ENCODE measurements around the gene WIPF3.

WIPF3 gene

DNA sequence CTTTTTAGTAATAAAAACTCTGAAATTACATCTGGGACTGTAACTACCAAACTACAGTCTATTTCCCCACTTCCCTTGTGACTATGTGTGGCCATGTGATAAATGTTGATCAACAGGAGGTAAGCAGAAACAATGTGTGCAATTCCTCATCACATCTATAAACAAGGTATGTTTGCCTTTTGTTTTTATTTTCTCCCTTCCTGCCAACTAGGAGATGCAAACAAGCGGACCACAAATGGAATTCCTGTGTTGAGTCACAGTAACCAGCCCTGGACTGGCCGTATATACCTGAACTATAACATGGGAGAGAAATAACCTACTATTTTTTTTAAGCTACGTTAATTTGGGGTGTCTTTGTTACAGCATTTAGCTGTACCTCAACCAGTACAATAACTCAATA lies 130.8 kb downstream of the WIPF3 start:
- no peaks in the 10 kb centered on the region for H3K27me3 ChIP-seq (ENCODE audit: insufficient read depth, poor library complexity, severe bottlenecking)
- DNase-seq (ENCODE audit: low read depth in 1 of 2, low spot score in 1 of 2): no peak
- H3K4me3 ChIP-seq (replicated peaks; ENCODE audit: insufficient read depth, low read length): no peak overlapping the region
- no peak for TF ChIP-seq SPI1 (IDR thresholded peaks at IDR 0.05; ENCODE audit: borderline replicate concordance, low read depth)
- no peak overlapping the region for H3K27ac ChIP-seq (replicated peaks)

DNA sequence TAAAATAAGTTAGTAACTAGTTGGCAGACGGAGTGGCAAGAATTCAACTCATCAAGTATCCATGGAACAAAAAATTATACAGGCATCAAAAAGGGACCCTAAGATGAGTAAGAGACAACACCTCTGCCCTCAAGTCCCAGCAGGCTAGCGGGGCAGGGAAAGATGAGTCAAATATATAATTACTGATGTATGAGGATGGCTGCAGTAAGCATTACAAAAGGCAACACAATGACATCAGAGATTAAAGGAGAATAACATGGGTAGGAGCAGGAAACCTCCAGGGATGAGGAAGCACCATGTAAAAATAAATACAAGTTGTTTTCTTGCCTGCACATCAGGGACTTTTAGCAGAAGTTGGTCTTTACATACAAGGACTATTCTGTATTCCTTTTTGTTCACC lies 133.9 kb downstream of the WIPF3 start:
- TF ChIP-seq SPI1 (IDR thresholded peaks at IDR 0.05; ENCODE audit: borderline replicate concordance, low read depth) (no peak), GABPA (IDR thresholded peaks at IDR 0.05; ENCODE audit: low read depth) (no peak), POLR2AphosphoS5 (IDR thresholded peaks at IDR 0.05; ENCODE audit: low read depth) (no peak), CTCF (IDR thresholded peaks at IDR 0.05; ENCODE audit: insufficient read depth, low read length) (no peak)
- TF ChIP-seq, protein P1, sequence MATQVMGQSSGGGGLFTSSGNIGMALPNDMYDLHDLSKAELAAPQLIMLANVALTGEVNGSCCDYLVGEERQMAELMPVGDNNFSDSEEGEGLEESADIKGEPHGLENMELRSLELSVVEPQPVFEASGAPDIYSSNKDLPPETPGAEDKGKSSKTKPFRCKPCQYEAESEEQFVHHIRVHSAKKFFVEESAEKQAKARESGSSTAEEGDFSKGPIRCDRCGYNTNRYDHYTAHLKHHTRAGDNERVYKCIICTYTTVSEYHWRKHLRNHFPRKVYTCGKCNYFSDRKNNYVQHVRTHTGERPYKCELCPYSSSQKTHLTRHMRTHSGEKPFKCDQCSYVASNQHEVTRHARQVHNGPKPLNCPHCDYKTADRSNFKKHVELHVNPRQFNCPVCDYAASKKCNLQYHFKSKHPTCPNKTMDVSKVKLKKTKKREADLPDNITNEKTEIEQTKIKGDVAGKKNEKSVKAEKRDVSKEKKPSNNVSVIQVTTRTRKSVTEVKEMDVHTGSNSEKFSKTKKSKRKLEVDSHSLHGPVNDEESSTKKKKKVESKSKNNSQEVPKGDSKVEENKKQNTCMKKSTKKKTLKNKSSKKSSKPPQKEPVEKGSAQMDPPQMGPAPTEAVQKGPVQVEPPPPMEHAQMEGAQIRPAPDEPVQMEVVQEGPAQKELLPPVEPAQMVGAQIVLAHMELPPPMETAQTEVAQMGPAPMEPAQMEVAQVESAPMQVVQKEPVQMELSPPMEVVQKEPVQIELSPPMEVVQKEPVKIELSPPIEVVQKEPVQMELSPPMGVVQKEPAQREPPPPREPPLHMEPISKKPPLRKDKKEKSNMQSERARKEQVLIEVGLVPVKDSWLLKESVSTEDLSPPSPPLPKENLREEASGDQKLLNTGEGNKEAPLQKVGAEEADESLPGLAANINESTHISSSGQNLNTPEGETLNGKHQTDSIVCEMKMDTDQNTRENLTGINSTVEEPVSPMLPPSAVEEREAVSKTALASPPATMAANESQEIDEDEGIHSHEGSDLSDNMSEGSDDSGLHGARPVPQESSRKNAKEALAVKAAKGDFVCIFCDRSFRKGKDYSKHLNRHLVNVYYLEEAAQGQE (IDR thresholded peaks at IDR 0.05; ENCODE audit: insufficient replicate concordance, low read depth): no peak
- H3K27me3 ChIP-seq (ENCODE audit: insufficient read depth, poor library complexity, severe bottlenecking): no peaks in the 10 kb centered on the region
- no peak overlapping the region for H3K4me3 ChIP-seq (replicated peaks; ENCODE audit: insufficient read depth, low read length)
- DNase-seq (ENCODE audit: low read depth in 1 of 2, low spot score in 1 of 2): no peak
- H3K27ac ChIP-seq (replicated peaks): no peak overlapping the region

DNA sequence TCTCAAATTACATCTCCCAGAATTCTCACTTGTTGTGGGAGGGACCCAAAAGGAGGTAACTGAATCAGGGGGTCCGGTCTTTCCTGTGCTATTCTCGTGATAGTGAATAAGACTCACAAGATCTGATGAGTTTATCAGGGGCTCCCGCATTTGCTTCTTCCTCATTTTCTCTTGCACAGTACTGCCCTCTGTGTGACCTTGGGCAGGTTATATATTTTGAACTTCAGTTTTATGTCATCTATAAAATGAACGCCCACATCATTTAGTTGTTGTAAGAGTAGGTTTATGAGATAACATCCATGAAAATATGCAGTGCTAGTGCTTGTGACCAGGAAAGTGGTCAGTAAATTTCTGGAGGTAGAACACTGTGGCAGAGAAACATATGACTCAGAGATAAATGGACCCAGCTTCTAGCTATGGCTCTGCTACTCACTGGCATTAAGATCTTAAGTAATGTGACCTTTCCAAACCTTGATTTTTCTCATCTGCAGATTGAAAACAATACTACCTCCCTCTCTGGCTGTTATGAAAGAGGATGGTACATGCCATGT lies 139.0 kb downstream of the WIPF3 start:
- DNase-seq (ENCODE audit: low read depth in 1 of 2, low spot score in 1 of 2): no peak
- TF ChIP-seq, protein P1 (IDR thresholded peaks at IDR 0.05; ENCODE audit: insufficient replicate concordance, low read depth): no peak
- TF ChIP-seq POLR2AphosphoS5 (IDR thresholded peaks at IDR 0.05; ENCODE audit: low read depth): no peak
- TF ChIP-seq GABPA (IDR thresholded peaks at IDR 0.05; ENCODE audit: low read depth): no peak
- TF ChIP-seq CTCF (IDR thresholded peaks at IDR 0.05; ENCODE audit: insufficient read depth, low read length): no peak
- no peak for TF ChIP-seq SPI1 (IDR thresholded peaks at IDR 0.05; ENCODE audit: borderline replicate concordance, low read depth)
- H3K27me3 ChIP-seq (ENCODE audit: insufficient read depth, poor library complexity, severe bottlenecking): no peaks in the 10 kb centered on the region
- no peak overlapping the region for H3K27ac ChIP-seq (replicated peaks)
- H3K4me3 ChIP-seq (replicated peaks; ENCODE audit: insufficient read depth, low read length): no peak overlapping the region

GRCh38 chr7:29946428-29947186 lies 140.3 kb downstream of the WIPF3 start:
- no peak overlapping the region for H3K4me3 ChIP-seq (replicated peaks; ENCODE audit: insufficient read depth, low read length)
- peak in 1 of 2 experiments; percentile 18 for DNase-seq (ENCODE audit: low read depth in 1 of 2, low spot score in 1 of 2)
- TF ChIP-seq SPI1 (IDR thresholded peaks at IDR 0.05; ENCODE audit: borderline replicate concordance, low read depth): no peak
- TF ChIP-seq POLR2AphosphoS5 (IDR thresholded peaks at IDR 0.05; ENCODE audit: low read depth): no peak
- TF ChIP-seq, protein P1 (IDR thresholded peaks at IDR 0.05; ENCODE audit: insufficient replicate concordance, low read depth): no peak
- no peak for TF ChIP-seq GABPA (IDR thresholded peaks at IDR 0.05; ENCODE audit: low read depth)

More at GRCh38 chr7:29946428-29947186, 140.3 kb downstream of the WIPF3 start:
- H3K27me3 ChIP-seq (ENCODE audit: insufficient read depth, poor library complexity, severe bottlenecking): no peaks in the 10 kb centered on the region
- H3K27ac ChIP-seq (replicated peaks): no peak overlapping the region

Measured in HL-60 (cell line).